B cell (primary cell): Measurements from ENCODE around the gene LRAT. TPM values are rescaled to one million over a fixed set of nuclear protein-coding genes. Genes with fewer than 3 reads are reported as not detected.

Source experiments
- polyA plus RNA-seq: library from polyadenylated mRNA; depleted of rRNA; stranded (reverse); fragments of >200 nt; gene quantifications from 2 replicates; pipeline ENCODE4 v1.2.3, GENCODE V29; 2012
- small RNA-seq: library from RNA; depleted of rRNA; stranded (forward); fragments of <200 nt; gene quantifications from one replicate; pipeline ENCODE3, GENCODE V24; 2012; ENCODE audit warnings: low replicate concordance, low read depth; ENCODE audit not compliant: insufficient read length
- total RNA-seq, 2 donors: library from RNA; stranded (reverse); fragments of 120-200 nt in 1 of 2; gene quantifications; 1 replicate in 1 of 2; 2 replicates in 1 of 2; pipeline versions ENCODE4 v1.2.3 to v1.2.4, GENCODE V29; 2013 to 2022

The LRAT gene
- total and polyA plus RNA-seq, 2 donors (not counting 1 experiment from before 2014, with no cell fraction given) = not detected

Small RNA genes within 50 kb of the gene (small RNA-seq; reads per million reads assigned to genes)
- gene NDUFB2P1 (not detected), gene RNU2-44P (1.5 reads per million), gene RNU2-66P (not detected)

Other genes starting within 250 kb of the LRAT start
- 77.3 and 79.0 TPM in 2 replicates for gene PLRG1, start 193.6 kb upstream of the LRAT start, total RNA-seq
- 30.1 and 41.8 TPM in 2 replicates for gene PLRG1, start 193.6 kb upstream of the LRAT start, polyA plus RNA-seq
- not detected in 2 replicates for gene FGB, start 181.0 kb upstream of the LRAT start, total RNA-seq
- not detected in 2 replicates for gene FGB, start 181.0 kb upstream of the LRAT start, polyA plus RNA-seq
- not detected in 2 replicates for gene FGA, start 153.3 kb upstream of the LRAT start, total RNA-seq
- gene FGA, start 153.3 kb upstream of the LRAT start, polyA plus RNA-seq = not detected in 2 replicates
- gene FGG, start 131.3 kb upstream of the LRAT start, total RNA-seq = not detected in 2 replicates
- gene FGG, start 131.3 kb upstream of the LRAT start, polyA plus RNA-seq = not detected in 2 replicates
- not detected in 2 replicates for gene RBM46, start 37.3 kb downstream of the LRAT start, total RNA-seq
- gene RBM46, start 37.3 kb downstream of the LRAT start, polyA plus RNA-seq = not detected in 2 replicates